ENCODE measurements around the gene TRIP11.

DNA sequence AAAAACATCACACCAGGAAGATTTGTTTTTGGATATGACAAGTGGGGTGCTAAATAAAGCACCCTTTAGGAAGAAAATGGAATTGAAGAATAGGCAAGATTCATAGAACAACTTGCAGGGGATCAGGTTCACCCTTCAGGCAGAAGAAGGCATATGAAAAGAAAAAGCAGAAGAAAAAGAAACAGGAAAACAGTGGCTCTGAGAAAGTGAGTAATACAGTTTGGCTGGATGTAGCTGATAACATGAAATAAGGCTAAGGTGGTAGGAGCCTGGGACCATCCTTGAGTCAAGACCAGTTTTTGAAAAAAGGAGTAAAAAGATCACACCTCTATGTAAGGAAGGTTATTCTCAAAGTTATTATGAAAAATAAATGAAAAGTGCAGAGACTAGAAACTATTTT, 42.4 kb downstream of the TRIP11 start:
- TF ChIP-seq, protein P1, sequence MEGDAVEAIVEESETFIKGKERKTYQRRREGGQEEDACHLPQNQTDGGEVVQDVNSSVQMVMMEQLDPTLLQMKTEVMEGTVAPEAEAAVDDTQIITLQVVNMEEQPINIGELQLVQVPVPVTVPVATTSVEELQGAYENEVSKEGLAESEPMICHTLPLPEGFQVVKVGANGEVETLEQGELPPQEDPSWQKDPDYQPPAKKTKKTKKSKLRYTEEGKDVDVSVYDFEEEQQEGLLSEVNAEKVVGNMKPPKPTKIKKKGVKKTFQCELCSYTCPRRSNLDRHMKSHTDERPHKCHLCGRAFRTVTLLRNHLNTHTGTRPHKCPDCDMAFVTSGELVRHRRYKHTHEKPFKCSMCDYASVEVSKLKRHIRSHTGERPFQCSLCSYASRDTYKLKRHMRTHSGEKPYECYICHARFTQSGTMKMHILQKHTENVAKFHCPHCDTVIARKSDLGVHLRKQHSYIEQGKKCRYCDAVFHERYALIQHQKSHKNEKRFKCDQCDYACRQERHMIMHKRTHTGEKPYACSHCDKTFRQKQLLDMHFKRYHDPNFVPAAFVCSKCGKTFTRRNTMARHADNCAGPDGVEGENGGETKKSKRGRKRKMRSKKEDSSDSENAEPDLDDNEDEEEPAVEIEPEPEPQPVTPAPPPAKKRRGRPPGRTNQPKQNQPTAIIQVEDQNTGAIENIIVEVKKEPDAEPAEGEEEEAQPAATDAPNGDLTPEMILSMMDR (IDR thresholded peaks at IDR 0.05 in 8 of 11, conservative IDR thresholded peaks at IDR 0.05 in 3 of 11): no peak
- TF ChIP-seq POLR2A (IDR thresholded peaks at IDR 0.05): no peak
- TF ChIP-seq POLR2AphosphoS5 (IDR thresholded peaks at IDR 0.05): no peak

All from spleen (tissue), 7 donors.